Gastrocnemius medialis (tissue), 4 donors: ENCODE measurements around the gene PSMB2.

Experiments
- POLR2A ChIP-seq, 2 donors: fragments of 450-650 bp; IDR thresholded peaks; one replicate each; pipeline ENCODE4 v1.6.1; 2017; ENCODE audit warnings: antibody characterized with exemption in 2 of 2, mild to moderate bottlenecking in 2 of 2, moderate library complexity in 2 of 2
- TF ChIP-seq, protein P1 (sequence below), 5 experiments: fragments of 450-650 bp in 3 of 5; fragments of 200-600 bp in 2 of 5; sonication (generic) in 2 of 5; IDR thresholded peaks in 4 of 5; conservative IDR thresholded peaks in 1 of 5; 1 replicate in 4 of 5; 2 replicates in 1 of 5; pipeline ENCODE4 v1.5.1; 2016 to 2019; ENCODE audit warnings: antibody characterized with exemption in 5 of 5, mild to moderate bottlenecking in 3 of 5, moderate library complexity in 3 of 5

DNA sequence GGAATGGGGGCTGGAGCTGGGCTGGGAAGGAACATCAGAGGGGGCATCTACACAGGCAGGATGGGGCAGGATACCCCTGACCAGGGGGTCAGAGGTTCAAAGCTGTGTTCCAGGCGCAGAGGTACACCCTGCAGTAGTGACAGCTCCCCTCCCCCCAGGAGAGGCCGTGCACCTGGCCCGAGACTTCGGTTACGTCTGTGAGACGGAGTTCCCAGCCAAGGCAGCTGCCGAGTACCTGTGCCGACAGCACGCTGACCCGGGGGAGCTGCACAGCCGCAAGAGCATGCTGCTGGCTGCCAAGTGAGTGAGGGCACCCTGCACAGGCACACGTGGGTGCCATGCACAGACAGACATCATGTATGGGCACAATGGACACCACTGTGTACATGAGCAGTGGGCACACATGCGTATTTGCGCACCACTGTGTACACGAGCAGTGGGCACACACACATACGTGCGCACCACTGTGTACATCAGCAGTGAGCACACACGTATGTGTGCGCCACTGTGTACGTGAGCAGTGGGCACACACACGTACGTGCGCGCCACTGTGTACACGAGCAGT lies 50.8 kb downstream of the PSMB2 start:
- TF ChIP-seq, protein P1, sequence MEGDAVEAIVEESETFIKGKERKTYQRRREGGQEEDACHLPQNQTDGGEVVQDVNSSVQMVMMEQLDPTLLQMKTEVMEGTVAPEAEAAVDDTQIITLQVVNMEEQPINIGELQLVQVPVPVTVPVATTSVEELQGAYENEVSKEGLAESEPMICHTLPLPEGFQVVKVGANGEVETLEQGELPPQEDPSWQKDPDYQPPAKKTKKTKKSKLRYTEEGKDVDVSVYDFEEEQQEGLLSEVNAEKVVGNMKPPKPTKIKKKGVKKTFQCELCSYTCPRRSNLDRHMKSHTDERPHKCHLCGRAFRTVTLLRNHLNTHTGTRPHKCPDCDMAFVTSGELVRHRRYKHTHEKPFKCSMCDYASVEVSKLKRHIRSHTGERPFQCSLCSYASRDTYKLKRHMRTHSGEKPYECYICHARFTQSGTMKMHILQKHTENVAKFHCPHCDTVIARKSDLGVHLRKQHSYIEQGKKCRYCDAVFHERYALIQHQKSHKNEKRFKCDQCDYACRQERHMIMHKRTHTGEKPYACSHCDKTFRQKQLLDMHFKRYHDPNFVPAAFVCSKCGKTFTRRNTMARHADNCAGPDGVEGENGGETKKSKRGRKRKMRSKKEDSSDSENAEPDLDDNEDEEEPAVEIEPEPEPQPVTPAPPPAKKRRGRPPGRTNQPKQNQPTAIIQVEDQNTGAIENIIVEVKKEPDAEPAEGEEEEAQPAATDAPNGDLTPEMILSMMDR (IDR thresholded peaks at IDR 0.05 in 4 of 5, conservative IDR thresholded peaks at IDR 0.05 in 1 of 5): no peak
- TF ChIP-seq POLR2A (IDR thresholded peaks at IDR 0.05): no peak
